Left lung (tissue), 10 donors: Measurements from ENCODE around the gene GSX1. TPM values are rescaled to one million over a fixed set of nuclear protein-coding genes. Genes with fewer than 3 reads are reported as not detected.

Experiments
- ATAC-seq: fragments of 200-7000 bp; cut with Tn5 transposase; one replicate; pipeline ENCODE4 v1.9.1; 2020; ENCODE audit warnings: moderate library complexity
- DNase-seq, 4 donors: peaks; one replicate each; pipeline ENCODE4 v3.0.0-alpha.2; 2013 to 2020
- H3K27ac ChIP-seq, 2 donors: fragments of 200-600 bp; sonication (generic) in 1 of 2; one replicate each; pipeline versions ENCODE4 v1.5.0 to v1.8.0; 2020 to 2021
- H3K27me3 ChIP-seq, 2 donors: fragments of 200-600 bp; sonication (generic) in 1 of 2; one replicate each; pipeline versions ENCODE4 v1.5.0 to v1.8.0; 2020 to 2021
- H3K36me3 ChIP-seq, 2 donors: fragments of 200-600 bp; sonication (generic) in 1 of 2; one replicate each; pipeline versions ENCODE4 v1.5.0 to v1.8.0; 2020 to 2021
- H3K4me1 ChIP-seq, 2 donors: fragments of 200-600 bp; one replicate each; pipeline ENCODE4 v1.8.0; 2021
- H3K4me3 ChIP-seq, 2 donors: fragments of 200-600 bp; sonication (generic) in 1 of 2; one replicate each; pipeline versions ENCODE4 v1.5.0 to v1.8.0; 2020 to 2021; ENCODE audit warnings: mild to moderate bottlenecking in 1 of 2
- H3K9me3 ChIP-seq, 2 donors: fragments of 200-600 bp; sonication (generic) in 1 of 2; one replicate each; pipeline versions ENCODE4 v1.5.0 to v1.8.0; 2020 to 2021
- CTCF ChIP-seq, 2 donors: fragments of 200-600 bp; sonication (generic) in 1 of 2; IDR thresholded peaks; one replicate each; pipeline versions ENCODE4 v1.5.0 to v1.8.0; 2021; ENCODE audit warnings: antibody characterized with exemption in 2 of 2
- intact Hi-C, 2 donors: fragments of 100-400 bp; cut with DNase I; formaldehyde crosslinking; loops; one replicate each; pipeline versions ENCODE4 v1.11.2 to v1.14.2; 2022
- polyA plus RNA-seq, 6 donors: library from polyadenylated mRNA; unstranded; fragments of 120-200 nt; gene quantifications; one replicate each; pipeline ENCODE4 v1.2.1, GENCODE V29; 2013; ENCODE audit not compliant: insufficient read length in 6 of 6
- total RNA-seq, 2 donors: library from RNA; stranded (reverse); fragmentation: NEBNext Ultra II Directional; extraction: Animal tissue kit (Norgen Biotek cat#: 25700); gene quantifications; one replicate each; pipeline ENCODE4 v1.2.1, GENCODE V29; 2021
- donor health status: DM: no; HTN: yes; CAD: no.
- donor health status: DM: no; HTN: no; CAD: no.

GSX1 gene
- total and polyA plus RNA-seq, 8 donors: not detected

GRCh38 chr13:27797228-27797624 lies 4.9 kb downstream of the GSX1 start:
- no peak for TF ChIP-seq CTCF (IDR thresholded peaks at IDR 0.05)
- H3K9me3 ChIP-seq: no peaks in the 10 kb centered on the region
- peak in 1 of 4 donors; percentile 26 for DNase-seq
- intact Hi-C loops: no loop called here
- no peak overlapping the region for H3K27ac ChIP-seq
- no peak for ATAC-seq
- no peaks in the 10 kb centered on the region for H3K36me3 ChIP-seq
- H3K4me3 ChIP-seq: no peak overlapping the region
- peaks cover 71 to 99% of the 10 kb centered on the region in 2 donors for H3K27me3 ChIP-seq
- H3K4me1 ChIP-seq: peaks cover 0 to 6% of the 10 kb centered on the region in 2 donors

GRCh38 chr13:27806744-27807387 lies 14.6 kb downstream of the GSX1 start:
- Histone ChIP-seq H3K4me3 (no peak overlapping the region), H3K4me1 (no peaks in the 10 kb centered on the region), H3K36me3 (no peaks in the 10 kb centered on the region), H3K9me3 (no peaks in the 10 kb centered on the region), H3K27ac (no peak overlapping the region), H3K27me3 (peaks cover 0 to 86% of the 10 kb centered on the region in 2 donors)
- no peak for DNase-seq
- TF ChIP-seq CTCF (IDR thresholded peaks at IDR 0.05): no peak
- intact Hi-C loops: no loop called here
- ATAC-seq: no peak

GRCh38 chr13:27808851-27809550 lies 16.7 kb downstream of the GSX1 start:
- no peak for TF ChIP-seq CTCF (IDR thresholded peaks at IDR 0.05)
- Histone ChIP-seq H3K4me1 (no peaks in the 10 kb centered on the region), H3K27me3 (peaks cover 0 to 89% of the 10 kb centered on the region in 2 donors), H3K27ac (no peak overlapping the region), H3K9me3 (no peaks in the 10 kb centered on the region), H3K4me3 (no peak overlapping the region), H3K36me3 (no peaks in the 10 kb centered on the region)
- no peak for ATAC-seq
- intact Hi-C loops: no loop called here
- DNase-seq: no peak

GRCh38 chr13:27810009-27810408 lies 17.7 kb downstream of the GSX1 start:
- DNase-seq: no peak
- Histone ChIP-seq H3K4me1 (no peaks in the 10 kb centered on the region), H3K27ac (no peak overlapping the region), H3K27me3 (peaks cover 0 to 87% of the 10 kb centered on the region in 2 donors), H3K36me3 (no peaks in the 10 kb centered on the region), H3K9me3 (no peaks in the 10 kb centered on the region), H3K4me3 (no peak overlapping the region)
- TF ChIP-seq CTCF (IDR thresholded peaks at IDR 0.05): no peak
- ATAC-seq: no peak
- intact Hi-C loops: no loop called here

GRCh38 chr13:27810461-27810860 lies 18.2 kb downstream of the GSX1 start:
- peaks cover 0 to 87% of the 10 kb centered on the region in 2 donors for H3K27me3 ChIP-seq
- DNase-seq (no peak), ATAC-seq (no peak)
- no peaks in the 10 kb centered on the region for H3K4me1 ChIP-seq
- no peak for TF ChIP-seq CTCF (IDR thresholded peaks at IDR 0.05)
- H3K27ac ChIP-seq: no peak overlapping the region
- H3K36me3 ChIP-seq: no peaks in the 10 kb centered on the region
- intact Hi-C loops: no loop called here
- H3K9me3 ChIP-seq: no peaks in the 10 kb centered on the region
- H3K4me3 ChIP-seq: no peak overlapping the region
